Activated CD4-positive, alpha-beta memory T cell treated with anti-CD3 and anti-CD28 coated beads for 36 hours (primary cell): ENCODE results near the gene PAM. TPM values are rescaled to one million over a fixed set of nuclear protein-coding genes. Genes with fewer than 3 reads are reported as not detected.
"Not testable (repeated sequence)": the region's sequence is repeated elsewhere in the genome, so short reads cannot be mapped to it uniquely, and the experiment has no call there.

Experiments used
- CTCF ChIA-PET: fragments of 350-600 bp; sonication (Branson Sonifier 250); formaldehyde crosslinking; loops from one replicate; lab custom pipeline; 2021; ENCODE audit warnings: antibody characterized with exemption, inconsistent platforms; lab: Charles Lee
- POLR2A ChIA-PET: fragments of 350-600 bp; sonication (Branson Sonifier 250); formaldehyde crosslinking; loops from one replicate; lab custom pipeline; 2021; ENCODE audit warnings: antibody characterized with exemption; lab: Charles Lee
- DNase-seq: peaks from one replicate; pipeline ENCODE4 v3.0.0-alpha.2; 2020
- H3K27ac Mint-ChIP-seq: one replicate; pipeline ENCODE4 v1.8.0; 2021; ENCODE audit warnings: mixed read lengths
- H3K27me3 Mint-ChIP-seq: one replicate; pipeline ENCODE4 v1.8.0; 2021; ENCODE audit warnings: mixed read lengths
- H3K36me3 Mint-ChIP-seq: one replicate; pipeline ENCODE4 v1.8.0; 2021; ENCODE audit warnings: mixed read lengths
- H3K4me1 Mint-ChIP-seq: one replicate; pipeline ENCODE4 v1.8.0; 2021; ENCODE audit warnings: low read depth, mixed read lengths
- H3K4me3 Mint-ChIP-seq: one replicate; pipeline ENCODE4 v1.8.0; 2021; ENCODE audit warnings: mild to moderate bottlenecking, mixed read lengths
- H3K9me3 Mint-ChIP-seq: one replicate; pipeline ENCODE4 v1.8.0; 2021; ENCODE audit warnings: mixed read lengths
- intact Hi-C: fragments of 100-400 bp; cut with micrococcal nuclease; formaldehyde crosslinking; loops from one replicate; pipeline ENCODE4 v1.15.1; 2023
- total RNA-seq, 2 experiments: library from RNA; stranded (reverse); gene quantifications; one replicate each; pipeline ENCODE4 v1.2.3, GENCODE V29; 2021

The PAM gene
- total RNA-seq, 2 experiments from 2014 or later: 41.6 to 43.7 TPM

GRCh38 chr5:102733534-102733933, 21.6 kb upstream of the PAM start:
- H3K9me3 Mint-ChIP-seq: no peaks in the 10 kb centered on the region
- no peaks in the 10 kb centered on the region for H3K36me3 Mint-ChIP-seq
- peaks cover 9% of the 10 kb centered on the region for H3K27me3 Mint-ChIP-seq
- no peak for DNase-seq
- no peak overlapping the region for H3K27ac Mint-ChIP-seq
- ChIA-PET POLR2A (no interaction called here), CTCF (interaction anchor here (1.2 kb wide), 1 partner anchor 52 kb away, joined by 6 read pairs; no protein-coding TSS in a partner anchor)
- H3K4me3 Mint-ChIP-seq: no peak overlapping the region
- H3K4me1 Mint-ChIP-seq: no peaks in the 10 kb centered on the region
- intact Hi-C loops: no loop called here

- peaks cover 8% of the 10 kb centered on the region for H3K27me3 Mint-ChIP-seq
- no peaks in the 10 kb centered on the region for H3K36me3 Mint-ChIP-seq
- H3K27ac Mint-ChIP-seq: no peak overlapping the region
- DNase-seq: no peak
- CTCF ChIA-PET: no interaction called here
- POLR2A ChIA-PET: no interaction called here
- intact Hi-C loops: no loop called here
- no peaks in the 10 kb centered on the region for H3K9me3 Mint-ChIP-seq
- no peak overlapping the region for H3K4me3 Mint-ChIP-seq
- H3K4me1 Mint-ChIP-seq: no peaks in the 10 kb centered on the region
Observed at GRCh38 chr5:102737161-102737560, 17.9 kb upstream of the PAM start.

- H3K4me3 Mint-ChIP-seq: no peak overlapping the region
- no peak overlapping the region for H3K27ac Mint-ChIP-seq
- intact Hi-C loops: no loop called here
- DNase-seq: no peak
- POLR2A ChIA-PET: no interaction called here
- no peaks in the 10 kb centered on the region for H3K36me3 Mint-ChIP-seq
- CTCF ChIA-PET: no interaction called here
- H3K9me3 Mint-ChIP-seq: no peaks in the 10 kb centered on the region
- peaks cover 8% of the 10 kb centered on the region for H3K27me3 Mint-ChIP-seq
- H3K4me1 Mint-ChIP-seq: no peaks in the 10 kb centered on the region
Observed at GRCh38 chr5:102737805-102738469, 17.2 kb upstream of the PAM start.

- Mint-ChIP-seq H3K27ac (no peak overlapping the region), H3K36me3 (no peaks in the 10 kb centered on the region), H3K9me3 (no peaks in the 10 kb centered on the region), H3K27me3 (peaks cover 5% of the 10 kb centered on the region), H3K4me1 (no peaks in the 10 kb centered on the region), H3K4me3 (no peak overlapping the region)
- CTCF ChIA-PET: interaction anchor here (2.0 kb wide), 1 partner anchor 59 kb away, joined by 8 read pairs; no protein-coding TSS in a partner anchor
- POLR2A ChIA-PET: no interaction called here
- DNase-seq: no peak
- intact Hi-C loops: no loop called here
Observed at GRCh38 chr5:102740515-102740914, 14.6 kb upstream of the PAM start.

- POLR2A ChIA-PET: no interaction called here
Observed at GRCh38 chr5:102742215-102742614, 12.9 kb upstream of the PAM start.

GRCh38 chr5:102743900-102744299, 11.2 kb upstream of the PAM start:
- CTCF ChIA-PET: no interaction called here
- Mint-ChIP-seq H3K36me3 (no peaks in the 10 kb centered on the region), H3K27me3 (no peaks in the 10 kb centered on the region)

More at GRCh38 chr5:102742215-102742614, 12.9 kb upstream of the PAM start:
- no peak for DNase-seq
- H3K9me3 Mint-ChIP-seq: no peaks in the 10 kb centered on the region
- H3K27me3 Mint-ChIP-seq: peaks cover under 1% of the 10 kb centered on the region
- H3K27ac Mint-ChIP-seq: no peak overlapping the region
- H3K4me3 Mint-ChIP-seq: no peak overlapping the region
- H3K4me1 Mint-ChIP-seq: peaks cover 3% of the 10 kb centered on the region
- intact Hi-C loops: no loop called here
- no peaks in the 10 kb centered on the region for H3K36me3 Mint-ChIP-seq
- CTCF ChIA-PET: no interaction called here

GRCh38 chr5:102747386-102748166, 7.5 kb upstream of the PAM start:
- H3K4me3 Mint-ChIP-seq: no peak overlapping the region
- H3K27me3 Mint-ChIP-seq: no peaks in the 10 kb centered on the region
- intact Hi-C loops: loop anchor here (1.0 kb wide), 2 partner anchors 15 to 31 kb away; no protein-coding TSS in a partner anchor
- no peaks in the 10 kb centered on the region for H3K36me3 Mint-ChIP-seq
- no peaks in the 10 kb centered on the region for H3K9me3 Mint-ChIP-seq
- peaks cover 13% of the 10 kb centered on the region for H3K4me1 Mint-ChIP-seq
- no peak for DNase-seq
- no peak overlapping the region for H3K27ac Mint-ChIP-seq
- CTCF ChIA-PET: interaction anchor here (0.8 to 1.7 kb wide), 5 partner anchors 9 to 391 kb away, joined by 4 to 10 read pairs (median 6); no protein-coding TSS in a partner anchor
- POLR2A ChIA-PET: interaction anchor here (1.0 to 1.6 kb wide), 5 partner anchors 9 to 373 kb away, joined by 3 to 4 read pairs (median 4); partner anchors contain the start of genes GIN1 and PPIP5K2

More at GRCh38 chr5:102743900-102744299, 11.2 kb upstream of the PAM start:
- Mint-ChIP-seq H3K9me3 (no peaks in the 10 kb centered on the region), H3K4me3 (no peak overlapping the region), H3K27ac (no peak overlapping the region), H3K4me1 (peaks cover 13% of the 10 kb centered on the region)
- intact Hi-C loops: no loop called here
- POLR2A ChIA-PET: no interaction called here
- DNase-seq: no peak

GRCh38 chr5:102749416-102750030, 5.6 kb upstream of the PAM start:
- ChIA-PET CTCF (no interaction called here), POLR2A (no interaction called here)
- H3K36me3 Mint-ChIP-seq: no peaks in the 10 kb centered on the region
- H3K4me1 Mint-ChIP-seq: peaks cover 19% of the 10 kb centered on the region
- DNase-seq: no peak
- no peaks in the 10 kb centered on the region for H3K9me3 Mint-ChIP-seq
- intact Hi-C loops: no loop called here
- peaks cover 7% of the 10 kb centered on the region for H3K27me3 Mint-ChIP-seq
- H3K27ac Mint-ChIP-seq: no peak overlapping the region
- H3K4me3 Mint-ChIP-seq: no peak overlapping the region

- intact Hi-C loops: no loop called here
- ChIA-PET POLR2A (no interaction called here), CTCF (no interaction called here)
- H3K36me3 Mint-ChIP-seq: no peaks in the 10 kb centered on the region
- no peak for DNase-seq
- no peak overlapping the region for H3K27ac Mint-ChIP-seq
- peaks cover 7% of the 10 kb centered on the region for H3K27me3 Mint-ChIP-seq
- peaks cover 21% of the 10 kb centered on the region for H3K4me1 Mint-ChIP-seq
- H3K4me3 Mint-ChIP-seq: no peak overlapping the region
- H3K9me3 Mint-ChIP-seq: no peaks in the 10 kb centered on the region
Observed at GRCh38 chr5:102750151-102750834, 4.8 kb upstream of the PAM start.

GRCh38 chr5:102751903-102752376, 3.2 kb upstream of the PAM start:
- intact Hi-C loops, H3K27ac Mint-ChIP-seq, H3K36me3 Mint-ChIP-seq, H3K27me3 Mint-ChIP-seq, POLR2A ChIA-PET, DNase-seq, H3K9me3 Mint-ChIP-seq, H3K4me3 Mint-ChIP-seq: not testable (repeated sequence)
- CTCF ChIA-PET: interaction anchor here (1.1 kb wide), 1 partner anchor 27 kb away, joined by 5 read pairs; no protein-coding TSS in a partner anchor
- H3K4me1 Mint-ChIP-seq: peaks cover 25% of the 10 kb centered on the region
